GM18907 (cell line): ENCODE measurements around the gene CTSW.

ENCODE experiments used
- ATAC-seq: cut with Tn5 transposase; IDR thresholded peaks from one replicate; pipeline ENCODE4 v1.9.1; 2021; ENCODE audit warnings: mild to moderate bottlenecking, moderate library complexity; ENCODE audit not compliant: unreplicated experiment

Gene CTSW

GRCh38 chr11:65867284-65868071 lies 12.2 kb upstream of the CTSW start:
- ATAC-seq: no peak

GRCh38 chr11:65868076-65868667 lies 11.5 kb upstream of the CTSW start:
- ATAC-seq: no peak

GRCh38 chr11:65868907-65869306 lies 10.7 kb upstream of the CTSW start:
- ATAC-seq: no peak

GRCh38 chr11:65869643-65870306 lies 9.9 kb upstream of the CTSW start:
- no peak for ATAC-seq

- no peak for ATAC-seq
Observed at GRCh38 chr11:65870307-65870658, 9.4 kb upstream of the CTSW start.

- no peak for ATAC-seq
Observed at GRCh38 chr11:65870706-65871681, 8.6 kb upstream of the CTSW start.

- no peak for ATAC-seq
Observed at GRCh38 chr11:65871811-65872548, 7.7 kb upstream of the CTSW start.

GRCh38 chr11:65872586-65873317 lies 6.9 kb upstream of the CTSW start, which contains the start of gene EFEMP2:
TSS of gene EFEMP2 (minus strand) at chr11:65872800. CDS start at chr11:65872354, 446 bp downstream.
- no peak for ATAC-seq

GRCh38 chr11:65873318-65874156 lies 6.1 kb upstream of the CTSW start:
- ATAC-seq: peak; percentile 61

- ATAC-seq: no peak
Observed at GRCh38 chr11:65880027-65880426, 390 bp downstream of the CTSW start.

GRCh38 chr11:65880844-65881421 lies 1.3 kb downstream of the CTSW start:
- ATAC-seq: no peak

- ATAC-seq: no peak
Observed at GRCh38 chr11:65882120-65883057, 2.8 kb downstream of the CTSW start.

GRCh38 chr11:65883058-65883761 lies 3.6 kb downstream of the CTSW start:
- no peak for ATAC-seq

GRCh38 chr11:65883786-65884715 lies 4.4 kb downstream of the CTSW start:
- ATAC-seq: no peak

GRCh38 chr11:65884716-65885092 lies 5.1 kb downstream of the CTSW start:
- no peak for ATAC-seq
